HepG2 (cell line): ENCODE data around the gene SRD5A1.

Experiments used
- ARNTL ChIP-seq: sonication (generic); formaldehyde crosslinking; IDR thresholded peaks from 2 replicates; pipeline ENCODE4 v1.4.0; 2020; ENCODE audit warnings: mild to moderate bottlenecking, missing genetic modification reagents
- EZH2 ChIP-seq: conservative IDR thresholded peaks from 2 replicates; pipeline ENCODE4 v1.6.1; 2012; ENCODE audit warnings: mild to moderate bottlenecking, low read depth, low read length, moderate library complexity
- HCFC1 ChIP-seq: fragments of 150-350 bp; IDR thresholded peaks from 2 replicates; pipeline ENCODE4 v1.6.1; 2014; ENCODE audit warnings: low read depth, low read length
- KLF16 ChIP-seq, 2 experiments: sonication (generic) in 1 of 2; formaldehyde crosslinking in 1 of 2; IDR thresholded peaks; 2 replicates each; pipeline versions ENCODE4 v1.6.1 to v1.8.0; 2016 to 2023; ENCODE audit warnings: missing genetic modification reagents in 2 of 2, missing compliant biosample characterization in 1 of 2
- MBNL3 ChIP-seq: fragments of 250-450 bp; sonication (Bioruptor Pico); conservative IDR thresholded peaks from 2 replicates; pipeline ENCODE4 v1.8.0; 2022; ENCODE audit warnings: mild to moderate bottlenecking, inconsistent platforms
- NFYB ChIP-seq: sonication (generic); formaldehyde crosslinking; IDR thresholded peaks from 2 replicates; pipeline ENCODE4 v1.4.0; 2020; ENCODE audit warnings: missing genetic modification reagents
- RXRA ChIP-seq: sonication (generic); formaldehyde crosslinking; IDR thresholded peaks from 2 replicates; pipeline ENCODE4 v1.5.1; 2020; ENCODE audit warnings: missing genetic modification reagents
- SIN3A ChIP-seq: IDR thresholded peaks from 2 replicates; pipeline ENCODE4 v1.6.1; 2011; ENCODE audit warnings: low read depth, mild to moderate bottlenecking, control low read depth, low read length, borderline replicate concordance
- U2AF1 ChIP-seq: fragments of 200-400 bp; formaldehyde crosslinking; optimal IDR thresholded peaks from 2 replicates; pipeline ENCODE3; 2017; ENCODE audit warnings: mild to moderate bottlenecking, low read depth, low read length
- ZFP36 ChIP-seq: fragments of 150-350 bp; IDR thresholded peaks from 2 replicates; pipeline ENCODE4 v1.6.1; 2018; ENCODE audit warnings: borderline replicate concordance, low read length, low read depth; ENCODE audit not compliant: partially characterized antibody
- TF ChIP-seq, protein P1 (sequence below): sonication (generic); formaldehyde crosslinking; IDR thresholded peaks from 2 replicates; pipeline ENCODE4 v1.5.0; 2020; ENCODE audit warnings: mild to moderate bottlenecking, missing genetic modification reagents, moderate library complexity

DNA sequence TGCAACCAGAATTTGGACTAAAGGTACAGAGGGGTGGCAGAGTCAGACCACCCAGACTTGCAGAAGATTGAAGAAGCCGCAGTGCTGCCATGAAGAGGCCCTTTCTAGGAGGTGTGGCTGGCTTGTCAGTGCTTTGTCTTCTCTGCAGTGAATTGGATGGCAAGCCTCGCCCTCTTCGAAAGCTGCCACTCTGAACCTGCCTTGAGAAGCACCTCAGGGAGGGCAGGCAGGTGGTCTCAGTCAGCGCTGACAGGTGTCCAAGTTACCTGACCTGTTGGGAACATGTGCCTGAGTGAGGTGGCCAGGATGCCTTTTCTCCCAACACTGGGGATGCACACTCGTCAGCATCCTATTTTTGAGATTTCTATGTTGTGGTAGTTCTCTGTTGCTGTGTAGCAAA, 86.2 kb downstream of the SRD5A1 start:
- no peak for TF ChIP-seq MBNL3 (CRISPR knock-in tag)
- TF ChIP-seq, protein P1, sequence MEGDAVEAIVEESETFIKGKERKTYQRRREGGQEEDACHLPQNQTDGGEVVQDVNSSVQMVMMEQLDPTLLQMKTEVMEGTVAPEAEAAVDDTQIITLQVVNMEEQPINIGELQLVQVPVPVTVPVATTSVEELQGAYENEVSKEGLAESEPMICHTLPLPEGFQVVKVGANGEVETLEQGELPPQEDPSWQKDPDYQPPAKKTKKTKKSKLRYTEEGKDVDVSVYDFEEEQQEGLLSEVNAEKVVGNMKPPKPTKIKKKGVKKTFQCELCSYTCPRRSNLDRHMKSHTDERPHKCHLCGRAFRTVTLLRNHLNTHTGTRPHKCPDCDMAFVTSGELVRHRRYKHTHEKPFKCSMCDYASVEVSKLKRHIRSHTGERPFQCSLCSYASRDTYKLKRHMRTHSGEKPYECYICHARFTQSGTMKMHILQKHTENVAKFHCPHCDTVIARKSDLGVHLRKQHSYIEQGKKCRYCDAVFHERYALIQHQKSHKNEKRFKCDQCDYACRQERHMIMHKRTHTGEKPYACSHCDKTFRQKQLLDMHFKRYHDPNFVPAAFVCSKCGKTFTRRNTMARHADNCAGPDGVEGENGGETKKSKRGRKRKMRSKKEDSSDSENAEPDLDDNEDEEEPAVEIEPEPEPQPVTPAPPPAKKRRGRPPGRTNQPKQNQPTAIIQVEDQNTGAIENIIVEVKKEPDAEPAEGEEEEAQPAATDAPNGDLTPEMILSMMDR (CRISPR knock-in tag) = no peak
- TF ChIP-seq RXRA (CRISPR knock-in tag) = no peak
- TF ChIP-seq KLF16 (CRISPR knock-in tag; IDR thresholded peaks at IDR 0.05) = no peak
- TF ChIP-seq U2AF1 = no peak
- no peak for TF ChIP-seq ARNTL (CRISPR knock-in tag)
- no peak for TF ChIP-seq EZH2
- TF ChIP-seq NFYB = no peak
- no peak for TF ChIP-seq SIN3A
- TF ChIP-seq HCFC1 = no peak
- TF ChIP-seq ZFP36 = no peak
